COLO668 (cell line): ENCODE measurements around the gene DOCK10.
"Not testable (repeated sequence)": the region's sequence is repeated elsewhere in the genome, so short reads cannot be mapped to it uniquely, and the experiment has no call there.

Experiments
- DNase-seq: peaks from one replicate; lab custom pipeline; 2025; ENCODE audit not compliant: unreplicated experiment; lab: John Stamatoyannopoulos, UW

DOCK10 gene

GRCh38 chr2:224925061-224925809, 117.0 kb downstream of the DOCK10 start:
- DNase-seq, result no peak

GRCh38 chr2:224924631-224925030, 117.6 kb downstream of the DOCK10 start:
- no peak for DNase-seq

- DNase-seq, result no peak
Measured at GRCh38 chr2:224922142-224922727, 120.0 kb downstream of the DOCK10 start.

- no peak for DNase-seq
Measured at GRCh38 chr2:224919472-224920110, 122.7 kb downstream of the DOCK10 start.

- DNase-seq, result no peak
Measured at GRCh38 chr2:224918626-224919471, 123.4 kb downstream of the DOCK10 start.

GRCh38 chr2:224917246-224917645, 125.0 kb downstream of the DOCK10 start:
- not testable (repeated sequence) for DNase-seq

- no peak for DNase-seq
Measured at GRCh38 chr2:224915136-224915535, 127.1 kb downstream of the DOCK10 start.

GRCh38 chr2:224910574-224910925, 131.7 kb downstream of the DOCK10 start:
- no peak for DNase-seq

- peak; percentile 31 for DNase-seq
Measured at GRCh38 chr2:224909885-224910573, 132.2 kb downstream of the DOCK10 start.

- no peak for DNase-seq
Measured at GRCh38 chr2:224908818-224909217, 133.4 kb downstream of the DOCK10 start.

GRCh38 chr2:224904381-224904780, 137.9 kb downstream of the DOCK10 start:
- no peak for DNase-seq

- DNase-seq, result no peak
Measured at GRCh38 chr2:224903621-224904020, 138.6 kb downstream of the DOCK10 start.

- peak; percentile 30 for DNase-seq
Measured at GRCh38 chr2:224901121-224901676, 141.1 kb downstream of the DOCK10 start.

- no peak for DNase-seq
Measured at GRCh38 chr2:224895377-224895776, 146.9 kb downstream of the DOCK10 start.

GRCh38 chr2:224894356-224894755, 147.9 kb downstream of the DOCK10 start:
- DNase-seq, result no peak

GRCh38 chr2:224893848-224894247, 148.4 kb downstream of the DOCK10 start:
- DNase-seq, result no peak

- no peak for DNase-seq
Measured at GRCh38 chr2:224892574-224893204, 149.6 kb downstream of the DOCK10 start.

GRCh38 chr2:224890372-224890771, 151.9 kb downstream of the DOCK10 start:
- no peak for DNase-seq

- DNase-seq, result no peak
Measured at GRCh38 chr2:224887141-224887540, 155.1 kb downstream of the DOCK10 start.
